BLaER1 (cell line): ENCODE data around the gene SCN4A.
"Not testable (repeated sequence)": the region's sequence is repeated elsewhere in the genome, so short reads cannot be mapped to it uniquely, and the experiment has no call there.

Experiments used
- H3K27ac ChIP-seq: shearing (Covaris generic); formaldehyde crosslinking; 2 replicates; pipeline ENCODE4 v1.8.1; 2022
- H3K27me3 ChIP-seq: shearing (Covaris generic); formaldehyde crosslinking; 2 replicates; pipeline ENCODE4 v1.8.1; 2022
- H3K36me3 ChIP-seq: shearing (Covaris generic); formaldehyde crosslinking; 2 replicates; pipeline ENCODE4 v1.8.1; 2022
- H3K4me1 ChIP-seq: shearing (Covaris generic); formaldehyde crosslinking; 2 replicates; pipeline ENCODE4 v1.8.1; 2022
- H3K4me2 ChIP-seq: shearing (Covaris generic); formaldehyde crosslinking; 2 replicates; pipeline ENCODE4 v1.8.1; 2022
- H3K4me3 ChIP-seq: shearing (Covaris generic); formaldehyde crosslinking; 2 replicates; pipeline ENCODE4 v1.8.1; 2022
- H3K9ac ChIP-seq: shearing (Covaris generic); formaldehyde crosslinking; 2 replicates; pipeline ENCODE4 v1.8.1; 2022
- H3K9me3 ChIP-seq: shearing (Covaris generic); formaldehyde crosslinking; 2 replicates; pipeline ENCODE4 v1.8.1; 2022
- H4K20me1 ChIP-seq: shearing (Covaris generic); formaldehyde crosslinking; 2 replicates; pipeline ENCODE4 v1.8.1; 2022
- Cebpa-rat ChIP-seq: shearing (Covaris generic); IDR thresholded peaks from 2 replicates; pipeline ENCODE4 v1.8.1; 2022

The SCN4A gene

DNA sequence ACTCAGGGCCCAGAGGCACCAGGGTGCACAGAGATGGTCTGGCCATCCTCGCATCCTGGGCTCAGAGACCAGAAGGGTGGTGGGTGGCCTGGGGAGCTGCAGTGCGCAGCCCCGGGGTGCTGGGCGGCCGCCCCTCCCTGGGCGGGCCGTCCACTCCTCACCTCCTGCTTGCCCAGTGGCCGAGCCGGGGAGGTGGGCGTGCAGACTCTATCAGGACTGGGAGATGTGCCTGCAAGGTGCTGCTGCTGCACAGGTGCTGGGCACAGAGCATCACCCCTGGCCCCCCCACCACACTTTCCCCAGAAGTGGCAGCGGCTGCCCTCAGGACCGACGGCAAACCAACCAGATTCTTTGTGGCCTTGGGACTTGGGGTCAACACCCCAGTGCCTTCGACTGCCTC lies at the start of gene SCN4A:
TSS of gene SCN4A (minus strand) at position 123 of the 400 bp plus-strand sequence. CDS start at position 46, 77 bp downstream.
- TF ChIP-seq Cebpa-rat = no peak
- Histone ChIP-seq H3K27ac (no peak within 1 kb of the TSS), H3K4me2 (peak within 1 kb of the TSS; percentile 39; the same call in 1 of the 2 replicates), H3K9me3 (no peaks in the 10 kb centered on the region), H3K36me3 (no peaks in the 10 kb centered on the region), H3K4me3 (no peak within 1 kb of the TSS), H3K4me1 (peaks cover 44% of the 10 kb centered on the region), H3K9ac (no peak within 1 kb of the TSS), H4K20me1 (no peaks in the 10 kb centered on the region), H3K27me3 (no peaks in the 10 kb centered on the region)

DNA sequence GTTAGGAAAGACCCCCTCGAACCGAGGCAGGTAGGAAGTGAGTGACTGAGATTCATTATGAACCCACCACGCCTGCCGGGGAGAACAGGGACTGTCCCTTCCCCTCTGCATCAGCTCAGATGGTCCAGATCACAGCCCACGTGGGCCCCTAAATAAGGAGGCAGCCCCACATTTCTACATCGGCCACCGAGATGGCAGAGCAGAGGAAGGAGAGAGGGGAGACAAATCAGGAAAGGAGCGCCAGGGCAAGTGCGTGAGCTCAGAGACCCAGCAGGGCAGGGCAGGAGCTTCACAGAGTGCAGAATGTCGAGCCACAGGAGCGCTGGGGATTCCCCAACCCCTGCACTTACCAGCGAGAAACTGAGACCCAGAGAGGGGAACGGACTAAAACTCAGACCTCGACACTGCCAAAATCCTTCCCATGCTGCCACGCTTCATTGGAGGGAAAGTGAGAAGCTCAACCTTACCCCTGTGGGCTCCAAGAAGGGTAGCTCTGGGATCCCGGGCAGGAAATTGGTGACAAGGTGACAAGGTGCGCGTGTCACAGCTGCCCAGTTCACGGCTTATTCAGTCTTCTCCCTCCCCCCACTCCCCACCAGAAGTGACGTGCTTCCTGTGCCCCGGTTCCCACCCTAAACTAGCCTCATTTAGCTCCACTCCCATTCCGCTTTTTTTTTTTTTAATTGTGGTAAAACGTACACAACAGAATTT lies 47.5 kb upstream of the SCN4A start, which contains the start of gene ICAM2:
TSS of gene ICAM2 (minus strand) at position 578 of the 711 bp plus-strand sequence. CDS start 13,942 bp downstream, outside the sequence.
- H3K9me3 ChIP-seq = no peaks in the 10 kb centered on the region
- H3K4me1 ChIP-seq = peaks cover 77% of the 10 kb centered on the region
- H3K4me3 ChIP-seq = peak within 1 kb of the TSS; percentile 75
- H3K4me2 ChIP-seq = peak within 1 kb of the TSS; percentile 76
- H3K9ac ChIP-seq = peak within 1 kb of the TSS; percentile 96
- no peaks in the 10 kb centered on the region for H3K27me3 ChIP-seq
- no peak for TF ChIP-seq Cebpa-rat
- H3K27ac ChIP-seq = peak within 1 kb of the TSS; percentile 99
- H3K36me3 ChIP-seq = no peaks in the 10 kb centered on the region
- H4K20me1 ChIP-seq = no peaks in the 10 kb centered on the region

DNA sequence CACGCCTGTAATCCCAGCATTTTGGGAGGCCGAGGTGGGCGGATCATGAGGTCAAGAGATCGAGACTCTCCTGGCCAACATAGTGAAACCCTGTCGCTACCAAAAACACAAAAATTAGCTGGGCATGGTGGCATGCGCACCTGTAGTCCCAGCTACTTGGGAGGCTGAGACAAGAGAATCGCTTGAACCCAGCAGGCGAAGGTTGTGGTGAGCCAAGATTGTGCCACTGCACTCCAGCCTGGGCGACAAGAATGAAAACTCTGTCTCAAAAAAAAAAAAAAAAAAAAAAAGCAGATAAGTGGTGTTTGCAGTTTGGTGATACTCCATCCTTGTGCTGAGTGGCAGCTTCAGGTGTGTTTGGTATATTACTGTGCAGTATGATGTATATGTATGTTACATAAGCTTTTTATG lies 46.8 kb upstream of the SCN4A start:
- H4K20me1 ChIP-seq, H3K9me3 ChIP-seq, H3K36me3 ChIP-seq, H3K27me3 ChIP-seq: not testable (repeated sequence)
- Histone ChIP-seq H3K4me3 (peak overlapping the region; percentile 75), H3K4me1 (peaks cover 77% of the 10 kb centered on the region), H3K27ac (peak overlapping the region; percentile 99), H3K9ac (peak overlapping the region; percentile 96), H3K4me2 (peak overlapping the region; percentile 76)

DNA sequence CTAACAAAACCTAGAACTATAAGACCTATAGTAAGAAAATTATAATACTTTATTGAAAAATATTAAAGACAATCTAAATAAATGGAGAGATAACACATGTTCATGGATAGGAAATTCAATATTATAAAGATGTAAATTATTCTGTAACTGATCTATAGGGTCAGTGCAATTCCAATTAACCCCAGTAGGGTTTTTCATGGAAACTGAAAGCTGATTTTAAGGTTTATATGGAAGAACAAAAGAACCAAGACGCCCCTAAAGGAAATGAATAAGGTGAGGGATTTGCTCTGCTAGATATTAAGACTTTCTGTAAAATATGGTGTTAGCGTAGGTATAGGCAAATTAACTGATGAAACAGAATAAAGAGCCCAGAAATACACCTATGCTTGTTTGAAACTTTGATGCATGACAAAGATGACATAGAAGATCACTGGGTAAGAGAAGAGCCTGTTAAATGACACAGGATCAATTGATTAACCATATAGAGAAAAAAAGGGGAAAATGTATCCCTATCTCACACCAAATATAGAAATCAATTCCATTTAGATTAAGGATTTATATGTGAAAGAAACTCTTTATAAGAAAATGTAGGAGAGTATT lies 44.8 kb upstream of the SCN4A start:
- H3K4me3 ChIP-seq = peak overlapping the region; percentile 75
- TF ChIP-seq Cebpa-rat = no peak
- H3K27me3 ChIP-seq = no peaks in the 10 kb centered on the region
- peaks cover 9% of the 10 kb centered on the region for H3K36me3 ChIP-seq
- peak overlapping the region; percentile 96 for H3K9ac ChIP-seq
- H3K27ac ChIP-seq = peak overlapping the region; percentile 99
- H3K4me1 ChIP-seq = peaks cover 72% of the 10 kb centered on the region
- H3K9me3 ChIP-seq = peaks cover 5% of the 10 kb centered on the region; the same call in 1 of the 2 replicates
- peaks cover 9% of the 10 kb centered on the region; the same call in 1 of the 2 replicates for H4K20me1 ChIP-seq
- peak overlapping the region; percentile 76 for H3K4me2 ChIP-seq

DNA sequence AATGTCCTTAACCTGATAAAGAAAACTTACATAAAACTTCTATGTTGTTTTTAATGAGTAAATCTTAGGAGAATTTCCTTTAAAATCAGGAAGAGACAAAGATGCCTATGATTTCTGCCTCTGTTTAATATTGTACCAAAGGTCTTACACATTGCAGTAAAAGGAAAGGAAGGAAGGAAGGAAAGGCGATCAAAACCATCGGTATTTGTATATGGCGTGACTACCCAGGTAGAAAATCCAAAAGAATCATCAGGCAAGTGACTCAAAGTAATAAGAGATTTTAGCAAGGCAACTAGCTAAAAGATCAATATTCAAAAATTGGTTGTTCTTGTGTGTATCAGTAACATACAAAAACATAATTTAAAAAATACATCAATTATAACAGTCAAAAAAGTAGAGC lies 44.3 kb upstream of the SCN4A start:
- Histone ChIP-seq H3K4me1 (peaks cover 68% of the 10 kb centered on the region), H3K27ac (peak overlapping the region; percentile 99), H3K4me2 (peak overlapping the region; percentile 76), H4K20me1 (peaks cover 14% of the 10 kb centered on the region; the same call in 1 of the 2 replicates), H3K36me3 (peaks cover 14% of the 10 kb centered on the region), H3K9ac (peak overlapping the region; percentile 80), H3K4me3 (peak overlapping the region; percentile 75), H3K27me3 (no peaks in the 10 kb centered on the region), H3K9me3 (peaks cover 5% of the 10 kb centered on the region; the same call in 1 of the 2 replicates)
- TF ChIP-seq Cebpa-rat = no peak

DNA sequence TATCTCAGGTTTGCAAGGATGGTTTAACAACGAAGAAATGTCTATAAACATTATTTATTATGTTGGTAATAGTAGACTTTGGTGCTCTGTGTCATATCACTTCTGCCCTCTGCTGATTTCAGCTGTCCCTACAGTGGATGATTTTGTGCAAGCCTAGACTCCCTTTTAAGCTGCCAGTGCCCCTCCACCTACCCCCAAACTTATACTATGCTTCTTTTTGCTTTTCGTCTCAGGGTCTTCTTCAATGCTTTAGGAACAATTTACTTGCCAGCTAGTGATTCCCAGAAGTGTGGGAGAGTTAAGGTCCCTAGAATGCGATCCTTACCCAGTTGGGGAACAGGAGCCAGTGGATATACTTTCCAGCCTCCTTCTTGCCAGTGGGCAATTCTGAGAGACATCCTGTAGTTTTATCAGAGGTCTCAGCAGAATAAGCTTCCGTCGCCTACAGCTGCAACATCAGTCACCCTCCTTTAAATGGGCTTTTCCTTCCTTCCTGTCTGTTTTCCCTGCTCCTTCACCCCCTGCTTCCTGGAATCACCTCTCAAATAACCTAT lies 43.6 kb upstream of the SCN4A start:
- peak overlapping the region; percentile 99 for H3K27ac ChIP-seq
- peak overlapping the region; percentile 76 for H3K4me2 ChIP-seq
- peaks cover 5% of the 10 kb centered on the region; the same call in 1 of the 2 replicates for H3K9me3 ChIP-seq
- H3K9ac ChIP-seq = peak overlapping the region; percentile 80
- no peak for TF ChIP-seq Cebpa-rat
- H4K20me1 ChIP-seq = peaks cover 21% of the 10 kb centered on the region; the same call in 1 of the 2 replicates
- H3K27me3 ChIP-seq = no peaks in the 10 kb centered on the region
- peaks cover 20% of the 10 kb centered on the region for H3K36me3 ChIP-seq
- H3K4me3 ChIP-seq = peak overlapping the region; percentile 75
- H3K4me1 ChIP-seq = peaks cover 68% of the 10 kb centered on the region

DNA sequence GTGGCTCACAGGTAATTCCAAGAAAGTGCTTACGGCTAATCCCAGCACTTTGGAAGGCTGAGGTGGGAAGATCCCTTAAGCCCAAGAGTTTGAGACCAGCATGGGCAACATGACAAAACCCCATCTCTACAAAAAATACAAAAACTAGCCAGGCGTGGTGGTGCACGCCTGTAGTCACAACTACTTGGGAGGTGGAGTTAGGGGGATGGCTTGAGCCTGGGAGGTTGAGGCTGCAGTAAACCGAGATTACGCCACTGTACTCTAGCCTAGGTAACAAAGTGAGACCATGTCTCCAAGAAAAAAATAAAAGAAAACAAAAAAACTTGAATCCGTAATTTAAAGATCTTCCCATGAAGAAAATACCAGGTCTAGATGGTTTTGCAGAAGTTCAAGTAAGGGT lies 42.7 kb upstream of the SCN4A start:
- Histone ChIP-seq H3K9me3 (peaks cover 5% of the 10 kb centered on the region; the same call in 1 of the 2 replicates), H4K20me1 (peaks cover 27% of the 10 kb centered on the region; the same call in 1 of the 2 replicates), H3K4me3 (peak overlapping the region; percentile 75), H3K9ac (peak overlapping the region; percentile 80), H3K4me2 (peak overlapping the region; percentile 76), H3K36me3 (peaks cover 24% of the 10 kb centered on the region), H3K27ac (peak overlapping the region; percentile 99), H3K4me1 (peaks cover 72% of the 10 kb centered on the region), H3K27me3 (no peaks in the 10 kb centered on the region)
- no peak for TF ChIP-seq Cebpa-rat

DNA sequence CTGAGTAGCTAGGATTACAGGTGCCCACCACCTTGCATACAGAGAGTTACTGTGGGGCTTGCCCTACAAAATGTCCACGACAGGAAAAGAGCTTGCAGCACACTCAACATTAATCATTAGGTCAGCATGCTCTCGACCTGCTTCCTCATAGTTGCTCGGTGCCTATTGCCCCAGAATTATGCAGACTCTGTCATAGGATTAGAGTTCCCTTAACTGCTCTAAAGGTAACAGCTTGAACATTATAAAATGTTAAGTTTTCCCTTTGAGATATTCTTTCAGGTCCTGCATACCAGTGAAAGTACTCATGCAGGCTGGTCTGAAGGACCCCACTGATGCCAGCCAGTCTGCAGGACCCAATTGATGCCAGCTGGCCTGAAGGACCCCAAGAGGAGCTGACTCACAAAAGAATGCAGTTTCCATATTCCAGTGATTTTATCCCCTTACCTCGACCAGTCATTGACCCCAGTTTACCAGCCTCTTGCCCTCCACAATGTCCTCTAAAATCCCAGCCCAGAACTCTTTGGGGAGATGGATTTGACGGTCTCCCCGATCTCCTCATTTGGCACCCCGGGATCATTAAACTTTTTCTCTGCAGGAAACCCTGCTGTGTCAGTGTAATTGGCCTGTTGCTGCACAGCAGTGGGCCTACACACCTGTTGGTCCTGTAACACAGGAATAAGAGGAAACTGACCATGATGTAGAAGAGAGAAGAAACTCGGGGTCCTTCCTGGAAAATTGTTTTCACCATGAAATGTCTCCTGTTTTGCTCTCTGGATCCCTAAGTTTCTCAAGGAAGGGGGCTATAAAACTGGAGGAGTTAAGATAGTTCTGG lies 37.1 kb upstream of the SCN4A start:
- H3K27ac ChIP-seq = peak overlapping the region; percentile 47
- H3K4me1 ChIP-seq = peaks cover 91% of the 10 kb centered on the region
- H3K9ac ChIP-seq = peak overlapping the region; percentile 28
- H3K36me3 ChIP-seq = peaks cover 68% of the 10 kb centered on the region
- no peak overlapping the region for H3K4me3 ChIP-seq
- peaks cover 5% of the 10 kb centered on the region; the same call in 1 of the 2 replicates for H3K9me3 ChIP-seq
- peaks cover 83% of the 10 kb centered on the region for H4K20me1 ChIP-seq
- TF ChIP-seq Cebpa-rat = no peak
- H3K27me3 ChIP-seq = no peaks in the 10 kb centered on the region
- H3K4me2 ChIP-seq = peak overlapping the region; percentile 91

DNA sequence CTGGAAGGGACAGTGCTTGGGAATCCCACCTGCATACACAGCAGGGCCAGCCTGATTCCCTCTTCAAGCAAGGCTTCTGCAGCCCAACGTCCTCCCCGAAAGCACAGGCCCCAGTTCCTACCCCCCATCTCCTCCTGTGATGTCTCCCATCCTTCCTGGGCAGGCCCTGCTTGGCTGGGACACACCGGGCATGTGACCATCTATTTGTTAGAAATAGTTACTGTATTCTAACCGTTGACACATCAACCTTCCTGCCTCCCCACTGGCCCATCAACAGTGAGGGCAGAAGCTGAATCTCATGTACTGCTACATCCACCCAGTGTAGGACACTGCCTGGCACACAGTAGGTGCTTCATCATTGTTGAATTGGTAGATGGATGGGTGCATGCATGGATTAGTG lies 36.1 kb upstream of the SCN4A start:
- Histone ChIP-seq H3K4me3 (no peak overlapping the region), H3K27me3 (no peaks in the 10 kb centered on the region), H3K27ac (peak overlapping the region; percentile 80), H4K20me1 (peaks cover 93% of the 10 kb centered on the region), H3K36me3 (peaks cover 78% of the 10 kb centered on the region), H3K4me1 (peaks cover 93% of the 10 kb centered on the region), H3K4me2 (peak overlapping the region; percentile 91), H3K9ac (0 out of 2 replicates have a peak overlapping the region, but pooled peaks have one; percentile 42), H3K9me3 (peaks cover 5% of the 10 kb centered on the region; the same call in 1 of the 2 replicates)
- no peak for TF ChIP-seq Cebpa-rat
